ENCODE results near the gene C1QBP. TPM values are rescaled to one million over a fixed set of nuclear protein-coding genes. Genes with fewer than 3 reads are reported as not detected.

C1QBP gene
- total RNA-seq, 4 donors from 2014 or later: 92.9 to 124 (median 95.5) TPM

DNA sequence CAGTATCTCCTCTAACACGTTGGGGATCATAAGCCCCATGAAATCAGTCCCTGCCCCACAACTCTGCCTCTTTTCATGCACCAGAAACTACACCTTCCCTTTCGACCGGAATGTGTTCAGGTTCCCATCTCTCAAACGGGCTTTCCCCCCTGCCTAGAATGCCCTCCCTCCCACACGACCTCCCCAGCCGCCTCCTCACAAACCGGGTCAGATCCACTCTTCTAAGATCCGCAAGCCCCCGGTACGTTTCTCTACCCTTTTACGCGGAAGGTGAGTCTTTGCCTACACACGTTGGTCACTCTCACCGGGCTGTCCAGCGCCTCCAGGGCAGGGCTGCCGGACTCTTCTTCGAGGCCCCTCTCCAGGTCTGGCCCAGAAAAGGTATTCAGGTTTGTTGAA lies 29.1 kb upstream of the C1QBP start:
- 0% methylated on average over 17 of the region's 17 CpGs for WGBS
- H3K27me3 ChIP-seq: no peaks in the 10 kb centered on the region
- intact Hi-C loops (cut with DNase I): loop anchor here (2.0 kb wide), 1 partner anchor 29 kb away; the partner anchor contains the start of gene C1QBP
- peak overlapping the region; percentile 84 to 99 (median 95) for H3K4me3 ChIP-seq
- no peak for DNase-seq (ENCODE audit: extremely low spot score)
- peaks cover 0 to 23% (median 10%) of the 10 kb centered on the region in 4 donors for H3K36me3 ChIP-seq
- peaks cover 19 to 36% (median 27%) of the 10 kb centered on the region in 4 donors for H3K4me1 ChIP-seq
- H3K9me3 ChIP-seq: no peaks in the 10 kb centered on the region
- peak overlapping the region; percentile 81 to 89 (median 85) for H3K27ac ChIP-seq (replicated peaks in 1 of 4)
- TF ChIP-seq POLR2AphosphoS5 (IDR thresholded peaks at IDR 0.05) (no peak), POLR2A (IDR thresholded peaks at IDR 0.05; ENCODE audit: low read depth) (no peak), EP300 (IDR thresholded peaks at IDR 0.05) (no peak), CTCF (IDR thresholded peaks at IDR 0.05) (no peak)

DNA sequence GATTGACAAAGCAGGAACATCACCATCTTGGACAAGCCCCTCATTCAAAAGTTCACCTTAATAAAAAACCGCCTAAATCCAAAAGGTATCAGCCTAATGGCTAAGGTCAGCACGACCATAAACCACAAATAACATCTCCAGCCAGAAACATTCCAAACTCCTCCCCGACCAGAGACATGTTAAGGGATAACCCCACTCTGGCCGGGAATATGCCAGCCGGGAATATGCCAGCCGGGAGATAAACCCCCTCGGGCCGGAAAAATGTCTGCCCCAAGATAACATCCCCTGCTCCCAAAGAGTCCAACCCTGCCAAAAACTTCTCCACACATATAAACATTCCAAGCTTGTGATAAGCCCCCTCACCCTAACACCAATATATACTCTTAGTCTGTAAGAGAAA lies 28.5 kb upstream of the C1QBP start:
- TF ChIP-seq EP300 (IDR thresholded peaks at IDR 0.05) (no peak), CTCF (IDR thresholded peaks at IDR 0.05) (no peak), POLR2A (IDR thresholded peaks at IDR 0.05; ENCODE audit: low read depth) (no peak), POLR2AphosphoS5 (IDR thresholded peaks at IDR 0.05) (no peak)
- Histone ChIP-seq H3K27ac (replicated peaks in 1 of 4) (no peak overlapping the region), H3K4me3 (peak overlapping the region; percentile 84 to 99 (median 95)), H3K9me3 (no peaks in the 10 kb centered on the region), H3K36me3 (peaks cover 0 to 24% (median 10%) of the 10 kb centered on the region in 4 donors), H3K4me1 (peaks cover 19 to 36% (median 27%) of the 10 kb centered on the region in 4 donors), H3K27me3 (no peaks in the 10 kb centered on the region)
- no peak for DNase-seq (ENCODE audit: extremely low spot score)
- 10% methylated on average over 8 of the region's 8 CpGs for WGBS
- intact Hi-C loops (cut with DNase I): no loop called here

- 93% methylated on average over 4 of the region's 4 CpGs for WGBS
- TF ChIP-seq EP300 (IDR thresholded peaks at IDR 0.05): no peak
- no peak for TF ChIP-seq POLR2AphosphoS5 (IDR thresholded peaks at IDR 0.05)
- TF ChIP-seq CTCF (IDR thresholded peaks at IDR 0.05): no peak
- no peak for TF ChIP-seq POLR2A (IDR thresholded peaks at IDR 0.05; ENCODE audit: low read depth)
- no peak overlapping the region for H3K4me3 ChIP-seq
- no peak overlapping the region for H3K27ac ChIP-seq (replicated peaks in 1 of 4)
- H3K36me3 ChIP-seq: peaks cover 7 to 19% (median 15%) of the 10 kb centered on the region in 4 donors
- no peaks in the 10 kb centered on the region for H3K27me3 ChIP-seq
- intact Hi-C loops (cut with DNase I): no loop called here
- H3K9me3 ChIP-seq: no peaks in the 10 kb centered on the region
- H3K4me1 ChIP-seq: peaks cover 19 to 36% (median 27%) of the 10 kb centered on the region in 4 donors
- DNase-seq (ENCODE audit: extremely low spot score): no peak
Measured at GRCh38 chr17:5466295-5466694, 27.3 kb upstream of the C1QBP start.

DNA sequence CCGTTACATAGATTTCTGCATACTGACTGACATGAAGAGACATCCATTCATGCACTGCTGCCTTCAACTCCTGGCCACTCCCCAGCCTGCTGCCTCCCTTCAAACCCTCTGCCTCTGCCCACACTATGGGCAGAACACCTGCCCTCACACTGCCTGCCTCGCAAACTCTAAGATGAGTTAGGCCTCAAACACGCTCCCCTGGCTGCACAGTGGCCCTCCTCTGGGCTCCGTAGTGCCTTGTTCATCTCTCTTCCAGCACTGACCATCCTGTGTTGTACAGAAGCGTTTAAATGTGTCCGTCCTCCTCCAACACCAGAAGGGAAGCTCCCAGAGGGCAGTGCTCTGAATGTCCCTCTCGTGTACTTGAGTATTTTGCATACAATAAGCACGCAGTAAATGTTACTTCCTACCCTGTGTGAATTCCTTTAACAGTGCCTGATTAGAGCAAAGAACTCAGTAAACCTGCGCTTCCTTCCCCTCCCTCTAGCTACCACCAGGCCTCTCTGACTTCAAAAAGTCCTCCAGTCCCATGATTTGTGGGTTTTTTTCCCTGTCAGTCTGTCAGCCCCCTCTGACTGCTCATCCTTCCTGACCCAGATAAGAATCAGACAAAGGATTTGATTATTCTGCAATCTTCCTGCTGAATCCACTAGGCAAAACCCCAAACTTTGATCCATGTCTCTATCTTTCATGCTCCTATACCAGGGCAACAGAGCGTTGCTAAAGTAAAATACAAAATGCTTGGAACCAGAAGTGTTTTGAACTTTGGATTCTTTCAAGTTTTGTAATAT lies 26.0 kb upstream of the C1QBP start:
- TF ChIP-seq CTCF (IDR thresholded peaks at IDR 0.05) (no peak), EP300 (IDR thresholded peaks at IDR 0.05) (no peak), POLR2A (IDR thresholded peaks at IDR 0.05; ENCODE audit: low read depth) (no peak), POLR2AphosphoS5 (IDR thresholded peaks at IDR 0.05) (no peak)
- Histone ChIP-seq H3K36me3 (peaks cover 13 to 32% (median 28%) of the 10 kb centered on the region in 4 donors), H3K4me3 (no peak overlapping the region), H3K27me3 (no peaks in the 10 kb centered on the region), H3K4me1 (peaks cover 19 to 36% (median 27%) of the 10 kb centered on the region in 4 donors), H3K9me3 (no peaks in the 10 kb centered on the region), H3K27ac (replicated peaks in 1 of 4) (no peak overlapping the region)
- intact Hi-C loops (cut with DNase I): no loop called here
- WGBS: 92% methylated on average over 10 of the region's 10 CpGs
- DNase-seq (ENCODE audit: extremely low spot score): no peak

Data from esophagus muscularis mucosa (tissue), 4 donors.